OCI-LY3 (cell line): ENCODE results near the gene NHLRC2.

ENCODE experiments used
- H2AFZ ChIP-seq: fragments of 200-600, 300-600 bp; shearing (Covaris generic); 2 replicates; pipeline ENCODE4 v1.6.0; 2014; ENCODE audit warnings: antibody characterized with exemption, low read depth, low read length
- H3K27ac ChIP-seq: fragments of 200-600, 300-600 bp; sonication (generic); 2 replicates; pipeline ENCODE4 v1.5.1; 2014; ENCODE audit warnings: mild to moderate bottlenecking, low read length, moderate library complexity, mixed read lengths
- H3K27me3 ChIP-seq: fragments of 200-600, 300-600 bp; sonication (generic); 2 replicates; pipeline ENCODE4 v1.6.1; 2014; ENCODE audit warnings: low read depth, low read length, mixed read lengths
- H3K36me3 ChIP-seq: fragments of 200-600, 300-600 bp; sonication (generic); replicated peaks from 2 replicates; pipeline ENCODE3; 2014; ENCODE audit warnings: low read depth, low read length, mixed read lengths
- H3K4me1 ChIP-seq: fragments of 300-600, 200-600 bp; sonication (generic); 2 replicates; pipeline ENCODE4 v1.6.1; 2014; ENCODE audit warnings: low read length, mixed read lengths
- H3K4me2 ChIP-seq: fragments of 200-600, 300-600 bp; sonication (generic); 2 replicates; pipeline ENCODE4 v1.6.1; 2014; ENCODE audit warnings: low read length, mixed read lengths
- H3K4me3 ChIP-seq: fragments of 300-600, 200-600 bp; sonication (generic); 2 replicates; pipeline ENCODE4 v1.5.1; 2014; ENCODE audit warnings: antibody characterized with exemption, mild to moderate bottlenecking, low read length, moderate library complexity
- H3K79me2 ChIP-seq: fragments of 300-600, 200-600 bp; shearing (Covaris generic); 2 replicates; pipeline ENCODE4 v1.6.1; 2014; ENCODE audit warnings: mild to moderate bottlenecking, low read length, mixed read lengths
- H3K9ac ChIP-seq: fragments of 300-600, 200-600 bp; shearing (Covaris generic); 2 replicates; pipeline ENCODE4 v1.6.0; 2014; ENCODE audit warnings: mild to moderate bottlenecking, low read length, moderate library complexity
- H3K9me3 ChIP-seq: fragments of 200-600, 300-600 bp; shearing (Covaris generic); 2 replicates; pipeline ENCODE4 v1.6.1; 2014; ENCODE audit warnings: low read length, mixed read lengths; ENCODE audit not compliant: insufficient read depth
- H4K20me1 ChIP-seq: fragments of 200-600, 300-600 bp; sonication (generic); 2 replicates; pipeline ENCODE4 v1.6.1; 2016; ENCODE audit warnings: low read length, mixed read lengths; ENCODE audit not compliant: insufficient read depth
- CTCF ChIP-seq: fragments of 200-600, 300-600 bp; sonication (generic); IDR thresholded peaks from 2 replicates; pipeline ENCODE4 v1.5.1; 2014; ENCODE audit warnings: antibody characterized with exemption, low read length, low read depth
- EZH2phosphoT487 ChIP-seq: fragments of 200-600 bp; shearing (Covaris generic); IDR thresholded peaks from 2 replicates; pipeline ENCODE4 v1.6.1; 2018; ENCODE audit warnings: antibody characterized with exemption, mixed run types, low read depth

Gene NHLRC2

GRCh38 chr10:113865901-113866300, 11.4 kb downstream of the NHLRC2 start:
- no peak overlapping the region for H2AFZ ChIP-seq
- no peaks in the 10 kb centered on the region for H3K27me3 ChIP-seq
- no peak overlapping the region for H3K27ac ChIP-seq
- no peaks in the 10 kb centered on the region; the same call in 1 of the 2 replicates for H4K20me1 ChIP-seq
- H3K79me2 ChIP-seq, result peaks cover 7% of the 10 kb centered on the region
- no peak overlapping the region for H3K4me2 ChIP-seq
- H3K9me3 ChIP-seq, result no peaks in the 10 kb centered on the region
- peaks cover 14% of the 10 kb centered on the region for H3K36me3 ChIP-seq
- no peak overlapping the region for H3K4me3 ChIP-seq
- no peaks in the 10 kb centered on the region for H3K4me1 ChIP-seq
- no peak overlapping the region for H3K9ac ChIP-seq
- TF ChIP-seq EZH2phosphoT487 (no peak), CTCF (no peak)

GRCh38 chr10:113866551-113867394, 12.3 kb downstream of the NHLRC2 start:
- Histone ChIP-seq H3K79me2 (peaks cover 7% of the 10 kb centered on the region), H4K20me1 (no peaks in the 10 kb centered on the region; the same call in 1 of the 2 replicates), H2AFZ (no peak overlapping the region), H3K9ac (no peak overlapping the region), H3K27ac (no peak overlapping the region), H3K4me3 (no peak overlapping the region), H3K36me3 (peaks cover 9% of the 10 kb centered on the region), H3K9me3 (no peaks in the 10 kb centered on the region), H3K4me1 (no peaks in the 10 kb centered on the region), H3K27me3 (no peaks in the 10 kb centered on the region), H3K4me2 (no peak overlapping the region)
- no peak for TF ChIP-seq EZH2phosphoT487
- TF ChIP-seq CTCF, result no peak

GRCh38 chr10:113867904-113868303, 13.4 kb downstream of the NHLRC2 start:
- no peak overlapping the region for H3K9ac ChIP-seq
- H3K4me2 ChIP-seq, result no peak overlapping the region
- no peaks in the 10 kb centered on the region; the same call in 1 of the 2 replicates for H4K20me1 ChIP-seq
- H3K79me2 ChIP-seq, result peaks cover 7% of the 10 kb centered on the region
- no peaks in the 10 kb centered on the region for H3K9me3 ChIP-seq
- H3K4me3 ChIP-seq, result no peak overlapping the region
- TF ChIP-seq CTCF, result no peak
- no peak for TF ChIP-seq EZH2phosphoT487
- no peaks in the 10 kb centered on the region for H3K27me3 ChIP-seq
- no peaks in the 10 kb centered on the region for H3K4me1 ChIP-seq
- no peak overlapping the region for H3K27ac ChIP-seq
- peaks cover 14% of the 10 kb centered on the region for H3K36me3 ChIP-seq
- no peak overlapping the region for H2AFZ ChIP-seq

- Histone ChIP-seq H3K27ac (no peak overlapping the region), H2AFZ (no peak overlapping the region), H3K79me2 (peaks cover 10% of the 10 kb centered on the region), H3K9ac (no peak overlapping the region), H4K20me1 (no peaks in the 10 kb centered on the region; the same call in 1 of the 2 replicates), H3K4me1 (no peaks in the 10 kb centered on the region), H3K27me3 (no peaks in the 10 kb centered on the region), H3K9me3 (no peaks in the 10 kb centered on the region), H3K36me3 (peaks cover 6% of the 10 kb centered on the region), H3K4me3 (no peak overlapping the region), H3K4me2 (no peak overlapping the region)
- TF ChIP-seq EZH2phosphoT487 (no peak), CTCF (no peak)
Measured at GRCh38 chr10:113869789-113870188, 15.3 kb downstream of the NHLRC2 start.
